ENCODE measurements around the gene NXT2. TPM values are rescaled to one million over a fixed set of nuclear protein-coding genes. Genes with fewer than 3 reads are reported as not detected.

The NXT2 gene
- total and polyA plus RNA-seq, 4 donors, result 3.5 to 10.0 (median 4.8) TPM

DNA sequence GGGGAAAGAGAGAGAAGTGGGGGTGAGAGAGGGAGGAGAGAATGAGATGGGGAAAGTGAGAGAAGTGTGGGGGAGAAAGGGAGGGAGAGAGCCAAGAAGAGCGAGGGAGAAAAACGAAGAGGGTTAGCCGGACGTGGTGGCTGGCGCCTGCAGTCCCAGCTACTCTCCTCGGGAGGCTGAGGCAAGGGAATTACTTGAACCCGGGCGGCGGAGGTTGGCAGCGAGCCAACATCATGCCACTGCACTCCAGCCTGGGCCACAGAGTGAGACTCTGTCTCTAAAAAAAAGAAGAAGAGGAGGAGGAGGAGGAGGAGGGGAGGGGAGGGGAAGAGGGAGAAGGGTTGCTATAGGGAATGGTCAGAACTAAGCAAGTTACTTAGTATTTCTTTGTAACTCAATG is 1.7 kb upstream of the NXT2 start:
- H3K4me1 ChIP-seq (ENCODE audit: control insufficient read depth in 4 of 4, insufficient read depth in 4 of 4, low read length in 3 of 4), result peaks cover 0 to 6% (median 1%) of the 10 kb centered on the region in 4 donors

DNA sequence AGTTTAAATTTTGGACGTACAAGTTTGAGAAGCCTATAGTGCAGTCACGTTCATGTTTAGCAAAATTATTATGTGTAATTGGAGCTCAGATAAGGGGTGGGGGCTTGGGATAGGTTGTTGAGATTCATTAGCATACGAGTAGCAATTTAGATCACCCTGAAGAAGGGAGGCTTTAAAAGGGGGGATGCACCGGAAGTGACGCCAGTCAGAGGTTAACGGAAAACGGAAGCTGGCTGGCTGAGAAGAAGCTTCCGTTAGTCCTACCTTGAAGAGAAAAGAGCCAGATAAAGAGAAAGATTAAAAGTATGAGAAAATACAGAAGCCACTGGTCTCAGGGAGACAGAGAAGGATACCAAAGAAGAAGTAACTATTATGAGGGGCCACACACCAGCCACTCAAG is 1.1 kb upstream of the NXT2 start:
- Histone ChIP-seq H3K9me3 (ENCODE audit: control insufficient read depth in 4 of 4, low read length in 3 of 4) (no peaks in the 10 kb centered on the region), H3K9ac (ENCODE audit: low read depth in 1 of 2, low read length in 2 of 2) (no peak overlapping the region), H3K27me3 (ENCODE audit: control insufficient read depth in 4 of 4, insufficient read depth in 4 of 4, low read length in 3 of 4) (peaks cover 0 to 4% (median 0%) of the 10 kb centered on the region in 4 donors), H3K36me3 (ENCODE audit: control insufficient read depth in 4 of 4, insufficient read depth in 3 of 4, low read depth in 1 of 4, low read length in 3 of 4) (no peaks in the 10 kb centered on the region), H3K4me1 (ENCODE audit: control insufficient read depth in 4 of 4, insufficient read depth in 4 of 4, low read length in 3 of 4) (peaks cover 0 to 6% (median 1%) of the 10 kb centered on the region in 4 donors), H3K27ac (ENCODE audit: low read depth in 1 of 2, low read length in 2 of 2) (no peak overlapping the region), H3K4me3 (ENCODE audit: low read depth in 1 of 3, low read length in 3 of 3) (no peak overlapping the region)
- 91% methylated on average over 8 of the region's 8 CpGs for WGBS
- no peak for DNase-seq (ENCODE audit: low spot score)
- TF ChIP-seq, protein P1, sequence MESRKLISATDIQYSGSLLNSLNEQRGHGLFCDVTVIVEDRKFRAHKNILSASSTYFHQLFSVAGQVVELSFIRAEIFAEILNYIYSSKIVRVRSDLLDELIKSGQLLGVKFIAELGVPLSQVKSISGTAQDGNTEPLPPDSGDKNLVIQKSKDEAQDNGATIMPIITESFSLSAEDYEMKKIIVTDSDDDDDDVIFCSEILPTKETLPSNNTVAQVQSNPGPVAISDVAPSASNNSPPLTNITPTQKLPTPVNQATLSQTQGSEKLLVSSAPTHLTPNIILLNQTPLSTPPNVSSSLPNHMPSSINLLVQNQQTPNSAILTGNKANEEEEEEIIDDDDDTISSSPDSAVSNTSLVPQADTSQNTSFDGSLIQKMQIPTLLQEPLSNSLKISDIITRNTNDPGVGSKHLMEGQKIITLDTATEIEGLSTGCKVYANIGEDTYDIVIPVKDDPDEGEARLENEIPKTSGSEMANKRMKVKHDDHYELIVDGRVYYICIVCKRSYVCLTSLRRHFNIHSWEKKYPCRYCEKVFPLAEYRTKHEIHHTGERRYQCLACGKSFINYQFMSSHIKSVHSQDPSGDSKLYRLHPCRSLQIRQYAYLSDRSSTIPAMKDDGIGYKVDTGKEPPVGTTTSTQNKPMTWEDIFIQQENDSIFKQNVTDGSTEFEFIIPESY (IDR thresholded peaks at IDR 0.05), result no peak
- TF ChIP-seq SP1 (IDR thresholded peaks at IDR 0.05), result no peak
- TF ChIP-seq, protein P2, sequence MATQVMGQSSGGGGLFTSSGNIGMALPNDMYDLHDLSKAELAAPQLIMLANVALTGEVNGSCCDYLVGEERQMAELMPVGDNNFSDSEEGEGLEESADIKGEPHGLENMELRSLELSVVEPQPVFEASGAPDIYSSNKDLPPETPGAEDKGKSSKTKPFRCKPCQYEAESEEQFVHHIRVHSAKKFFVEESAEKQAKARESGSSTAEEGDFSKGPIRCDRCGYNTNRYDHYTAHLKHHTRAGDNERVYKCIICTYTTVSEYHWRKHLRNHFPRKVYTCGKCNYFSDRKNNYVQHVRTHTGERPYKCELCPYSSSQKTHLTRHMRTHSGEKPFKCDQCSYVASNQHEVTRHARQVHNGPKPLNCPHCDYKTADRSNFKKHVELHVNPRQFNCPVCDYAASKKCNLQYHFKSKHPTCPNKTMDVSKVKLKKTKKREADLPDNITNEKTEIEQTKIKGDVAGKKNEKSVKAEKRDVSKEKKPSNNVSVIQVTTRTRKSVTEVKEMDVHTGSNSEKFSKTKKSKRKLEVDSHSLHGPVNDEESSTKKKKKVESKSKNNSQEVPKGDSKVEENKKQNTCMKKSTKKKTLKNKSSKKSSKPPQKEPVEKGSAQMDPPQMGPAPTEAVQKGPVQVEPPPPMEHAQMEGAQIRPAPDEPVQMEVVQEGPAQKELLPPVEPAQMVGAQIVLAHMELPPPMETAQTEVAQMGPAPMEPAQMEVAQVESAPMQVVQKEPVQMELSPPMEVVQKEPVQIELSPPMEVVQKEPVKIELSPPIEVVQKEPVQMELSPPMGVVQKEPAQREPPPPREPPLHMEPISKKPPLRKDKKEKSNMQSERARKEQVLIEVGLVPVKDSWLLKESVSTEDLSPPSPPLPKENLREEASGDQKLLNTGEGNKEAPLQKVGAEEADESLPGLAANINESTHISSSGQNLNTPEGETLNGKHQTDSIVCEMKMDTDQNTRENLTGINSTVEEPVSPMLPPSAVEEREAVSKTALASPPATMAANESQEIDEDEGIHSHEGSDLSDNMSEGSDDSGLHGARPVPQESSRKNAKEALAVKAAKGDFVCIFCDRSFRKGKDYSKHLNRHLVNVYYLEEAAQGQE (IDR thresholded peaks at IDR 0.05), result no peak
- no peak for TF ChIP-seq YY1 (IDR thresholded peaks at IDR 0.05)
- no peak for TF ChIP-seq JUND (IDR thresholded peaks at IDR 0.05)
- TF ChIP-seq RAD21 (IDR thresholded peaks at IDR 0.05), result no peak
- TF ChIP-seq, protein P3, sequence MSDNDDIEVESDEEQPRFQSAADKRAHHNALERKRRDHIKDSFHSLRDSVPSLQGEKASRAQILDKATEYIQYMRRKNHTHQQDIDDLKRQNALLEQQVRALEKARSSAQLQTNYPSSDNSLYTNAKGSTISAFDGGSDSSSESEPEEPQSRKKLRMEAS (IDR thresholded peaks at IDR 0.05), result no peak
- no peak for TF ChIP-seq FOXA2 (IDR thresholded peaks at IDR 0.05)
- no peak for TF ChIP-seq GABPA (IDR thresholded peaks at IDR 0.05 in 1 of 2, conservative IDR thresholded peaks at IDR 0.05 in 1 of 2)
- no peak for TF ChIP-seq NR2F2 (IDR thresholded peaks at IDR 0.05)
- no peak for TF ChIP-seq RXRA (IDR thresholded peaks at IDR 0.05)
- no peak for TF ChIP-seq FOXA1 (IDR thresholded peaks at IDR 0.05)
- TF ChIP-seq EGR1 (IDR thresholded peaks at IDR 0.05; ENCODE audit: low read depth in 2 of 2), result no peak
- TF ChIP-seq CTCF (IDR thresholded peaks at IDR 0.05; ENCODE audit: low read depth, low read length, missing input control), result no peak
- TF ChIP-seq, protein P4, sequence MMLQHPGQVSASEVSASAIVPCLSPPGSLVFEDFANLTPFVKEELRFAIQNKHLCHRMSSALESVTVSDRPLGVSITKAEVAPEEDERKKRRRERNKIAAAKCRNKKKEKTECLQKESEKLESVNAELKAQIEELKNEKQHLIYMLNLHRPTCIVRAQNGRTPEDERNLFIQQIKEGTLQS (IDR thresholded peaks at IDR 0.05), result no peak

More for the DNA sequence above, 1.7 kb upstream of the NXT2 start:
- H3K4me3 ChIP-seq (ENCODE audit: low read depth in 1 of 3, low read length in 3 of 3), result no peak overlapping the region
- no peaks in the 10 kb centered on the region for H3K9me3 ChIP-seq (ENCODE audit: control insufficient read depth in 4 of 4, low read length in 3 of 4)
- H3K36me3 ChIP-seq (ENCODE audit: control insufficient read depth in 4 of 4, insufficient read depth in 3 of 4, low read depth in 1 of 4, low read length in 3 of 4), result no peaks in the 10 kb centered on the region
- TF ChIP-seq EGR1 (IDR thresholded peaks at IDR 0.05; ENCODE audit: low read depth in 2 of 2) (no peak), HNF4G (IDR thresholded peaks at IDR 0.05) (no peak), FOXA2 (IDR thresholded peaks at IDR 0.05) (no peak), RAD21 (IDR thresholded peaks at IDR 0.05) (no peak), TAF1 (conservative IDR thresholded peaks at IDR 0.05) (no peak), HNF4A (conservative IDR thresholded peaks at IDR 0.05) (no peak)
- TF ChIP-seq, protein P1 (IDR thresholded peaks at IDR 0.05), result no peak
- TF ChIP-seq, protein P3 (IDR thresholded peaks at IDR 0.05), result no peak
- TF ChIP-seq, protein P4 (IDR thresholded peaks at IDR 0.05), result no peak
- no peak overlapping the region for H3K9ac ChIP-seq (ENCODE audit: low read depth in 1 of 2, low read length in 2 of 2)
- peaks cover 0 to 4% (median 0%) of the 10 kb centered on the region in 4 donors for H3K27me3 ChIP-seq (ENCODE audit: control insufficient read depth in 4 of 4, insufficient read depth in 4 of 4, low read length in 3 of 4)
- H3K27ac ChIP-seq (ENCODE audit: low read depth in 1 of 2, low read length in 2 of 2), result no peak overlapping the region
- no peak for DNase-seq (ENCODE audit: low spot score)
- WGBS, result 82% methylated on average over 10 of the region's 10 CpGs

Data from liver (tissue), 9 donors.